Measurements from ENCODE around the gene CYB561D1. TPM values are rescaled to one million over a fixed set of nuclear protein-coding genes. Genes with fewer than 3 reads are reported as not detected.

The CYB561D1 gene
- total RNA-seq, 1 donor from 2014 or later, result 7.8 TPM

DNA sequence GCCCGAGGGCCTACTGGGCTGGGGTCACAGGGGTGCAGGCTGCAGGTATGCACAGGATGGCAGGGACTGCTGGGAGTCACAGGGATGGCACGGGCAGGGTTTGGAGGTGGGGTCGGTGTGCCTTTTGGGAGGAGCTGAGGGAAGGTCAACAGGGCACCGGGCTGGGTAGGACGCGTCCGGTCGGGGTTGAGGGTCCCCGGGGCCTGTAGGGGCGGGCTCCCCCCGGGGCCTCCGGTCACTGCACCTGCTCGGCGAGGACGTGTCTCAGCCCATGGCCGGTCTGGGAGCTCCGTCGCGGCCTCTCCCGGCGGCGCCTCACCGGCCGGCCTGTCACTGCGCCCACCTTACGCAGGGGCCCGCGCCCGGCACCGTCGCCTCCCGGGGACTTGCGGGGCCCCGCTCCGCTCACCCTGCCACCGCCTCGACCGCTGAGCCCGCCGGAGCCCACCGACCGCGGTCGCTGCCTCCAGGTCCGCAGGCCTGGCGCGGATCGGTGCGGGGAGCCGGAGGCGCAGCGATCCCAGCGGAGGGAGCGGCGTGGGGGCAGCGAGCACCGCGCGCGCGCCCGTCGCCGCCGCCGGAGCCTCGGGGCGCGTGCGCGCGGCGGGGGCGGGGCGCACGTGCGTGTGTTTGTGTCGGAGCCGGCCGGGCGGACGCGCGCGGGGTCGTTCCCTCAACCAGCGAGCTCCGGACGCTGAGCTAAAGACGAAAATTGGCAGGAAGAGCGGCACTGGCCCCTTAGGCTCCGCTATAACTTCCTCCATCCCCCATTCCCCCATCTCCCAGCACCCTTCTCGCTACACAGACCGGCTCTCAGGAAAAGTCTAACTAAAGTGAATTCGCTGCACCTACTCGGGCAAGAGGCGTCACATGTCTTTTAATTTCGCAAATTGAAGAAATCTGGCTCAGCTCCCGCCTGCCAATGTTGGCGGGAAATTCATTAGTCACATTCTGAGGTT lies 15.6 kb downstream of the CYB561D1 start, which contains the start of gene AMIGO1:
Gene AMIGO1 (minus strand): TSS at position 552 of the 959 bp plus-strand sequence. CDS start 815 bp downstream, outside the sequence.
- peak within 1 kb of the TSS; percentile 57 for H3K27ac Mint-ChIP-seq (ENCODE audit: unreplicated experiment)
- H3K4me3 Mint-ChIP-seq (ENCODE audit: unreplicated experiment), result peak within 1 kb of the TSS; percentile 93
- H3K9me3 Mint-ChIP-seq (ENCODE audit: unreplicated experiment), result no peaks in the 10 kb centered on the region
- peak; percentile 62 for DNase-seq (ENCODE audit: low spot score)
- H3K4me1 Mint-ChIP-seq (ENCODE audit: unreplicated experiment), result peaks cover 5% of the 10 kb centered on the region
- H3K36me3 Mint-ChIP-seq (ENCODE audit: low read depth, unreplicated experiment), result no peaks in the 10 kb centered on the region
- TF ChIP-seq, protein P1, sequence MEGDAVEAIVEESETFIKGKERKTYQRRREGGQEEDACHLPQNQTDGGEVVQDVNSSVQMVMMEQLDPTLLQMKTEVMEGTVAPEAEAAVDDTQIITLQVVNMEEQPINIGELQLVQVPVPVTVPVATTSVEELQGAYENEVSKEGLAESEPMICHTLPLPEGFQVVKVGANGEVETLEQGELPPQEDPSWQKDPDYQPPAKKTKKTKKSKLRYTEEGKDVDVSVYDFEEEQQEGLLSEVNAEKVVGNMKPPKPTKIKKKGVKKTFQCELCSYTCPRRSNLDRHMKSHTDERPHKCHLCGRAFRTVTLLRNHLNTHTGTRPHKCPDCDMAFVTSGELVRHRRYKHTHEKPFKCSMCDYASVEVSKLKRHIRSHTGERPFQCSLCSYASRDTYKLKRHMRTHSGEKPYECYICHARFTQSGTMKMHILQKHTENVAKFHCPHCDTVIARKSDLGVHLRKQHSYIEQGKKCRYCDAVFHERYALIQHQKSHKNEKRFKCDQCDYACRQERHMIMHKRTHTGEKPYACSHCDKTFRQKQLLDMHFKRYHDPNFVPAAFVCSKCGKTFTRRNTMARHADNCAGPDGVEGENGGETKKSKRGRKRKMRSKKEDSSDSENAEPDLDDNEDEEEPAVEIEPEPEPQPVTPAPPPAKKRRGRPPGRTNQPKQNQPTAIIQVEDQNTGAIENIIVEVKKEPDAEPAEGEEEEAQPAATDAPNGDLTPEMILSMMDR (IDR thresholded peaks at IDR 0.05; ENCODE audit: unreplicated experiment), result no peak
- H3K27me3 Mint-ChIP-seq (ENCODE audit: unreplicated experiment), result peaks cover 22% of the 10 kb centered on the region

DNA sequence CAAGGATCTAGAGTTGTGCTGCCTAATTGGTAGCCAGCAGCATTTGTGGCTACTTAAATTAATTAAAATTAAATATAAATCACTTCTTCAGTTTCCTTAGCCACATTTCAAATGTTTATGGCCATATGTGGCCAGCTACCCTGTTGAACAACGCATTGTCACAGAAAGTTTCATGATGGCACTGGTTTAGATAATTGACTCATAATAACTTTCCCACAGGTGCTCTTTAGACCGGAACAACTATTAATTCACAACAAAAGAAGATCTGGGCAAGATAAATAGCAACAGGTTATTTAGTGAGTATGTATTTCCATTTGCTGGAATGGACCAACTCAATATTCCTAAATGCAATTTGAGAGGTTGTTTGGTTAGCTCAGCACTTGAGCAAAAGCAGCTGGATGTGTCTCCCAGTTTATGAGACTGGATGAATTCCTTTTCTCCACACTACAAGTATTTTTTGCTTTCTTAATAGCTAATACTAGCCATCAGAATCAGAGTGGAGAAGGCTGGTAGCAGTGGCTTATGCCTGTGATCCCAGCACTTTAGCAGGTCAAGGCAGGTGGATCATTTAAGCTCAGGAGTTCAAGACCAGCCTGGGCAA lies 19.3 kb downstream of the CYB561D1 start:
- H3K4me3 Mint-ChIP-seq (ENCODE audit: unreplicated experiment), result no peak overlapping the region
- H3K9me3 Mint-ChIP-seq (ENCODE audit: unreplicated experiment), result no peaks in the 10 kb centered on the region
- DNase-seq (ENCODE audit: low spot score), result no peak
- H3K27me3 Mint-ChIP-seq (ENCODE audit: unreplicated experiment), result peaks cover 22% of the 10 kb centered on the region
- no peaks in the 10 kb centered on the region for H3K36me3 Mint-ChIP-seq (ENCODE audit: low read depth, unreplicated experiment)
- TF ChIP-seq, protein P1 (IDR thresholded peaks at IDR 0.05; ENCODE audit: unreplicated experiment), result no peak
- peaks cover 8% of the 10 kb centered on the region for H3K4me1 Mint-ChIP-seq (ENCODE audit: unreplicated experiment)
- no peak overlapping the region for H3K27ac Mint-ChIP-seq (ENCODE audit: unreplicated experiment)

DNA sequence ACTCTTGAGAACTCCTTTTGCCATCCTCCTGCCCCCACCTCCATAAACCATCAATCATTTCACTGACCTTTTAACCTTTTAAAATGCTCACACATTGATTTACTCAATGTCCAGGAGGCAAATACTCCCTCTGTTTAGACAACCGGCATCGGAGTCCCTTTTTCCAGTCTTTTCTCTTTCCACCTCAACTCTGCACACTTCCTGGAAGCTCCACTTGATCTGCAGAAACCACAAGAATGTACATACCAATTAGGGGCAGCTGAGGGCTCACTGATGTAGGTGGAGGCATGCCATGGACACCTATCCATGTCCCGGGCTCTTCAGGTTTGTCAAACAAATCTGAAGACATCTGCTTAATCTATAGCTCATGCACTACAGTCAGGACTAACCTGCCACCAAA lies 21.0 kb downstream of the CYB561D1 start:
- no peak overlapping the region for H3K4me3 Mint-ChIP-seq (ENCODE audit: unreplicated experiment)

DNA sequence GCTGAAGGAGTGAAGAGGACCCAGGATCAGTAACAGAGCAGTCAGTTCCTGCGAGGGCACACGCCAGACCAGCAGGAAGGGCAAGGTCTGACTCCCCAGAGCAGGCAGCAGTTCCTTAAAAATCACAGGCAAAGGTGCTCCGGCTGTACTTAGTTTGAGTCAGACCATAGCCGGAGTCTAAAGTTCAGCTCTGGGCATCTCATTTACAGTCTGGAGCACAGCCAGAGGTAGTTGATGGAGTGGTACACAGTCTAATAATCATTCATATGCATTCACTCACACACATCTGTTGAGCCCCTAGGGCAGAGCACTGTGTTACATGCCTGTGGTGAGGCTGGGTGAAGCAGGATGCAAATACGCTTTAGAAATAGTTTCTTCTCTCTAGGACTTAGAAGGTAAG lies 23.0 kb downstream of the CYB561D1 start:
- Mint-ChIP-seq H3K9me3 (ENCODE audit: unreplicated experiment) (no peaks in the 10 kb centered on the region), H3K4me3 (ENCODE audit: unreplicated experiment) (no peak overlapping the region), H3K36me3 (ENCODE audit: low read depth, unreplicated experiment) (no peaks in the 10 kb centered on the region), H3K27ac (ENCODE audit: unreplicated experiment) (no peak overlapping the region), H3K27me3 (ENCODE audit: unreplicated experiment) (peaks cover 9% of the 10 kb centered on the region), H3K4me1 (ENCODE audit: unreplicated experiment) (peaks cover 8% of the 10 kb centered on the region)
- TF ChIP-seq, protein P1 (IDR thresholded peaks at IDR 0.05; ENCODE audit: unreplicated experiment), result no peak
- DNase-seq (ENCODE audit: low spot score), result no peak

More for the DNA sequence above, 21.0 kb downstream of the CYB561D1 start:
- no peaks in the 10 kb centered on the region for H3K9me3 Mint-ChIP-seq (ENCODE audit: unreplicated experiment)
- no peaks in the 10 kb centered on the region for H3K36me3 Mint-ChIP-seq (ENCODE audit: low read depth, unreplicated experiment)
- peaks cover 14% of the 10 kb centered on the region for H3K27me3 Mint-ChIP-seq (ENCODE audit: unreplicated experiment)
- no peak for DNase-seq (ENCODE audit: low spot score)
- no peak overlapping the region for H3K27ac Mint-ChIP-seq (ENCODE audit: unreplicated experiment)
- peaks cover 8% of the 10 kb centered on the region for H3K4me1 Mint-ChIP-seq (ENCODE audit: unreplicated experiment)
- TF ChIP-seq, protein P1 (IDR thresholded peaks at IDR 0.05; ENCODE audit: unreplicated experiment), result no peak
